SU-DHL-6 (cell line): ENCODE measurements around the gene SMAD1.

Source experiments
- H2AFZ ChIP-seq: fragments of 200-600 bp; sonication (generic); 2 replicates; pipeline ENCODE4 v1.6.1; 2014; ENCODE audit warnings: low read depth, mild to moderate bottlenecking, moderate library complexity, mixed read lengths, antibody characterized with exemption, low read length; ENCODE audit not compliant: severe bottlenecking
- H3F3A ChIP-seq: fragments of 200-600 bp; shearing (Covaris generic); 2 replicates; pipeline ENCODE4 v1.6.0; 2016; ENCODE audit warnings: antibody characterized with exemption, mild to moderate bottlenecking; ENCODE audit not compliant: insufficient read depth
- H3K27ac ChIP-seq: fragments of 200-600 bp; sonication (generic); 2 replicates; pipeline ENCODE4 v1.5.1; 2016; ENCODE audit warnings: low read depth, mild to moderate bottlenecking, low read length, moderate library complexity, mixed read lengths
- H3K27me3 ChIP-seq: fragments of 200-600 bp; sonication (generic), shearing (Covaris generic); 2 replicates; pipeline ENCODE4 v1.6.0; 2014; ENCODE audit warnings: mild to moderate bottlenecking, low read length
- H3K36me3 ChIP-seq: fragments of 200-600 bp; sonication (generic); 2 replicates; pipeline ENCODE4 v1.6.1; 2014; ENCODE audit warnings: mild to moderate bottlenecking, low read length, mixed read lengths
- H3K4me2 ChIP-seq: fragments of 300-600, 200-600 bp; shearing (Covaris generic), sonication (generic); 2 replicates; pipeline ENCODE4 v1.6.0; 2014; ENCODE audit warnings: low read length, low read depth, mild to moderate bottlenecking; ENCODE audit not compliant: poor library complexity, severe bottlenecking
- H3K4me3 ChIP-seq: fragments of 200-600 bp; sonication (generic); 2 replicates; pipeline ENCODE4 v1.5.1; 2014; ENCODE audit warnings: antibody characterized with exemption, low read length, mild to moderate bottlenecking, mixed read lengths; ENCODE audit not compliant: insufficient read depth, poor library complexity, severe bottlenecking
- H3K79me2 ChIP-seq: fragments of 200-600 bp; sonication (generic); 2 replicates; pipeline ENCODE4 v1.6.1; 2014; ENCODE audit warnings: mild to moderate bottlenecking, low read length, moderate library complexity; ENCODE audit not compliant: insufficient read depth
- H3K9ac ChIP-seq: fragments of 200-600 bp; sonication (generic); 2 replicates; pipeline ENCODE4 v1.7.0; 2014; ENCODE audit warnings: mild to moderate bottlenecking, low read length
- H3K9me2 ChIP-seq: fragments of 200-600 bp; sonication (generic); replicated peaks from 2 replicates; pipeline ENCODE4 v1.6.1; 2014; ENCODE audit warnings: low read length; ENCODE audit not compliant: insufficient read depth
- H3K9me3 ChIP-seq: fragments of 200-600 bp; sonication (generic); 2 replicates; pipeline ENCODE4 v1.6.1; 2014; ENCODE audit warnings: low read length, mixed read lengths; ENCODE audit not compliant: insufficient read depth
- H4K20me1 ChIP-seq: fragments of 200-600 bp; sonication (generic); 2 replicates; pipeline ENCODE4 v1.6.1; 2014; ENCODE audit warnings: low read depth, mild to moderate bottlenecking, antibody characterized with exemption, low read length, moderate library complexity, mixed read lengths
- CTCF ChIP-seq: fragments of 200-600 bp; sonication (generic); IDR thresholded peaks from one replicate; pipeline ENCODE4 v1.5.1; 2017; ENCODE audit warnings: antibody characterized with exemption, mild to moderate bottlenecking, low read length, moderate library complexity; ENCODE audit not compliant: insufficient read depth, poor library complexity, severe bottlenecking
- EZH2phosphoT487 ChIP-seq: fragments of 200-600 bp; sonication (generic), shearing (Covaris generic); conservative IDR thresholded peaks from 2 replicates; pipeline ENCODE4 v1.6.1; 2018; ENCODE audit warnings: mild to moderate bottlenecking, antibody characterized with exemption, low read length, moderate library complexity, mixed read lengths

SMAD1 gene

GRCh38 chr4:145485120-145485519 lies 3.5 kb downstream of the SMAD1 start:
- Histone ChIP-seq H3K36me3 (no peaks in the 10 kb centered on the region), H2AFZ (no peak overlapping the region), H3K9me2 (no peaks in the 10 kb centered on the region), H3K79me2 (no peaks in the 10 kb centered on the region), H3K4me2 (no peak overlapping the region), H3K27ac (no peak overlapping the region), H3K9me3 (no peaks in the 10 kb centered on the region), H3K27me3 (no peaks in the 10 kb centered on the region), H3F3A (no peaks in the 10 kb centered on the region), H3K9ac (no peak overlapping the region), H4K20me1 (no peaks in the 10 kb centered on the region), H3K4me3 (no peak overlapping the region)
- TF ChIP-seq CTCF (no peak), EZH2phosphoT487 (no peak)

GRCh38 chr4:145486603-145487002 lies 5.0 kb downstream of the SMAD1 start:
- Histone ChIP-seq H3K9me2 (no peaks in the 10 kb centered on the region), H4K20me1 (no peaks in the 10 kb centered on the region), H3K9me3 (no peaks in the 10 kb centered on the region), H3K4me3 (no peak overlapping the region), H3K9ac (no peak overlapping the region), H3K4me2 (no peak overlapping the region), H3F3A (no peaks in the 10 kb centered on the region), H3K79me2 (no peaks in the 10 kb centered on the region), H3K27me3 (no peaks in the 10 kb centered on the region), H3K27ac (no peak overlapping the region), H3K36me3 (no peaks in the 10 kb centered on the region), H2AFZ (no peak overlapping the region)
- TF ChIP-seq EZH2phosphoT487 (no peak), CTCF (no peak)

- Histone ChIP-seq H3K79me2 (no peaks in the 10 kb centered on the region), H3K9me3 (no peaks in the 10 kb centered on the region), H3F3A (no peaks in the 10 kb centered on the region), H3K27ac (no peak overlapping the region), H3K36me3 (no peaks in the 10 kb centered on the region), H3K4me2 (peak overlapping the region; percentile 41), H2AFZ (no peak overlapping the region), H3K4me3 (peak overlapping the region; percentile 17), H4K20me1 (no peaks in the 10 kb centered on the region), H3K27me3 (no peaks in the 10 kb centered on the region), H3K9ac (no peak overlapping the region), H3K9me2 (no peaks in the 10 kb centered on the region)
- TF ChIP-seq EZH2phosphoT487: no peak
- no peak for TF ChIP-seq CTCF
These were observed 6.0 kb downstream of the SMAD1 start for GRCh38 chr4:145487631-145488030.

GRCh38 chr4:145488310-145488709 lies 6.7 kb downstream of the SMAD1 start:
- no peaks in the 10 kb centered on the region for H3K9me3 ChIP-seq
- no peaks in the 10 kb centered on the region for H3K36me3 ChIP-seq
- no peaks in the 10 kb centered on the region for H3K79me2 ChIP-seq
- peak overlapping the region; percentile 41 for H3K4me2 ChIP-seq
- H4K20me1 ChIP-seq: no peaks in the 10 kb centered on the region
- H3F3A ChIP-seq: no peaks in the 10 kb centered on the region
- no peak overlapping the region for H3K27ac ChIP-seq
- H3K9me2 ChIP-seq: no peaks in the 10 kb centered on the region
- no peak overlapping the region for H3K4me3 ChIP-seq
- H3K27me3 ChIP-seq: no peaks in the 10 kb centered on the region
- TF ChIP-seq CTCF (no peak), EZH2phosphoT487 (no peak)
- H3K9ac ChIP-seq: no peak overlapping the region
- H2AFZ ChIP-seq: no peak overlapping the region
